Bladder microvascular endothelial cell (primary cell): Measurements from ENCODE around the gene A2ML1. TPM values are rescaled to one million over a fixed set of nuclear protein-coding genes. Genes with fewer than 3 reads are reported as not detected.

ENCODE experiments used
- total RNA-seq: library from RNA; depleted of rRNA; stranded (reverse); fragments of >200 nt; gene quantifications from 2 replicates; pipeline ENCODE4 v1.2.3, GENCODE V29; 2014

The A2ML1 gene
- 0.06 TPM in 1 of 2 replicates, not detected in the other for total RNA-seq

GRCh38 chr12:8822298-8822697 lies at the start of gene A2ML1:
Gene A2ML1 (plus strand): TSS chr12:8822621. CDS start chr12:8822652, 31 bp downstream.

DNA sequence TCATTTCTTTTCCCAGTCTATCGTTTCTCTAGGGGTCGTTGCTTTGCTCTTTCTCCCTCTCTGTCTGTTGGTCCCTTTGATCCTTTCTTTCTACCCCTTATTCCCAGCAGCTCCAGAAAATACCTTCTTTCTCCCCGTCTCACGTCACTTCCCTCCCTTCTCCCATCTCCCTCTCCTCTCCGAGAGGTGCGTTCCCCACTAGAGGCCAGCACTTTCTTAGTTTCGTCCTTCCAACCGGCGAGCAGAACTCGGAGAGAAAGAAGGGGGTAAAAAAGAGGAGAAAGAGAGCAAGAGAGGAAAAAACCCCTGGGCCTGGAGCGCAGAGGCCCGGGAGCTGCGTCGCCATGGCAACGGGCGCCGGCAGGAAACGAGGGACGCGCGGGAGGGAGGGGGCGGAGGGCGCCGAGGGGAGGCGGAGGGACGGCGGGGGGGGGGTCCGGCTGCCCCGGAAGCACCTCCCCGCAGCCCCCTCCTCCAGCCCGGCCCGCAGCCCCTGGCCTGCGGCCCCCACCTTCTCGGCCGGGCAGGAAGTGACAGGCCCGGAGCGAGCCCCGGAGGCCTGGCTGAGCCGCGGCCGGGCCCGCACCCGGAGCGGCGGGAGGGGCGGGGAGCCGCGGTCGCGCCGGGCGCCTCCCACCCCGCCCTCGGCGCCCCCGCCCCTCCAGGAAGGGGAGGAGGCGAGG lies 91.8 kb downstream of the A2ML1 start, which contains the start of gene PHC1:
Gene PHC1, plus strand, starts transcription at position 477 of the 683 bp plus-strand sequence. CDS start 3,169 bp downstream, outside the sequence.

Other genes starting within 250 kb of the A2ML1 start
- not detected in 2 replicates for gene AICDA, start 209.8 kb upstream of the A2ML1 start, total RNA-seq
- gene MFAP5, start 159.8 kb upstream of the A2ML1 start, total RNA-seq: 0.13 and 0.32 TPM in 2 replicates
- 41.6 and 158 TPM in 2 replicates for gene RIMKLB, start 124.6 kb upstream of the A2ML1 start, total RNA-seq
- gene PHC1, start 91.9 kb downstream of the A2ML1 start, total RNA-seq: 7.8 and 18.1 TPM in 2 replicates
- 221 and 355 TPM in 2 replicates for gene M6PR, start 127.0 kb downstream of the A2ML1 start, total RNA-seq
- gene KLRG1, start 166.9 kb downstream of the A2ML1 start, total RNA-seq: 0.25 and 0.65 TPM in 2 replicates